Measurements from ENCODE around the gene ARHGDIG.
"Not testable (repeated sequence)": the region's sequence is repeated elsewhere in the genome, so short reads cannot be mapped to it uniquely, and the experiment has no call there.

ARHGDIG gene

DNA sequence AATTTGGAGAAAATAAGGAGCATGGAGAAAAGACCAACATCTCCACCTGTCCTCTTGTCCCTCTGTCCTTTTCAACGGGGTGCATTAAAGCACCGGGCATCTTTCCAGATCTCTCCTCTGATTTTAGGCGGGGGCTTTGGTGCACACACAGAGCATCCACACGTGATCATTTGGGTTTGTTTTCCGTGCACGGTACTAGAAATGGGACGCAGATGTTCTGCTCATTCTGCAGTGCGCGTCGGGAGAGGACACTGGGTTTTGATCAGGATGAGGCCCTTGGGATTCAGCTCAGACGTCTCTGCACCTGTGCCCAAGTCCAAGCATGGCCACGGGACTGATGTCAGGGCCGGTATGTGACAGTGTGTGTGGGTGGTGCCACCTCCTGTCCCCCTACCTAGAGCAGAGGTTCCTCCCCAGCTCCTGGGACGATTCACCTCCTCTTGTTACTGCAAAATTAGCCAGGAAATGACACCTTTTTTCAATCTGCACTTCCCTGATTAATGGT is 34.5 kb downstream of the ARHGDIG start:
- Mint-ChIP-seq H3K4me1 (ENCODE audit: low read depth) (peaks cover 31% of the 10 kb centered on the region), H3K27ac (no peak overlapping the region), H3K27me3 (no peaks in the 10 kb centered on the region), H3K9me3 (no peaks in the 10 kb centered on the region), H3K4me3 (no peak overlapping the region), H3K36me3 (ENCODE audit: low read depth) (peaks cover 63% of the 10 kb centered on the region)
- no peak for DNase-seq

DNA sequence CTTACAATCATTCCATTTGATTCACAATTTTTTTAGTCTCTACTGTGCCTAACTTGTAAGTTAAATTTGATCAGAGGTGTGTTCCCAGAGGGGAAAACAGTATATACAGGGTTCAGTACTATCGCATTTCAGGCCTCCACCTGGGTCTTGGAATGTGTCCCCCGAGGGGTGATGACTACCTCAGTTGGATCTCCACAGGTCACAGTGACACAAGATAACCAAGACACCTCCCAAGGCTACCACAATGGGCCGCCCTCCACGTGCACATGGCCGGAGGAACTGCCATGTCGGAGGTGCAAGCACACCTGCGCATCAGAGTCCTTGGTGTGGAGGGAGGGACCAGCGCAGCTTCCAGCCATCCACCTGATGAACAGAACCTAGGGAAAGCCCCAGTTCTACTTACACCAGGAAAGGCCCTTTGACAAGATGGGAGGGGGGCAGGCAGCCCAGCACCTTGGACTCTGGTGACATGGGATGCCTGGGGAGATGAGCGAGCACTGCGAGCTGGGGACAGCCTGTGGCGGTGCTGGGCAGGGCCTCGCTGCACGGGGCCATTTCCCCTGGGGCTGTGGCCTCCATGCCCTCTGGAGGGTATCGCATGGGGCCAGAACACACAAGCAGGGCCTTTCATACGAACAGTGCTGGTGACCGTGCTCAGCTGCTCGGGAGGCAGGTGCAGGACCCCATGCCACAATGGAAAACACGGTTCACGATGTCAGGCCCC is 36.5 kb downstream of the ARHGDIG start:
- Mint-ChIP-seq H3K9me3 (no peaks in the 10 kb centered on the region), H3K36me3 (ENCODE audit: low read depth) (peaks cover 55% of the 10 kb centered on the region), H3K27me3 (no peaks in the 10 kb centered on the region), H3K4me3 (no peak overlapping the region), H3K4me1 (ENCODE audit: low read depth) (peaks cover 40% of the 10 kb centered on the region), H3K27ac (no peak overlapping the region)
- DNase-seq, result no peak

DNA sequence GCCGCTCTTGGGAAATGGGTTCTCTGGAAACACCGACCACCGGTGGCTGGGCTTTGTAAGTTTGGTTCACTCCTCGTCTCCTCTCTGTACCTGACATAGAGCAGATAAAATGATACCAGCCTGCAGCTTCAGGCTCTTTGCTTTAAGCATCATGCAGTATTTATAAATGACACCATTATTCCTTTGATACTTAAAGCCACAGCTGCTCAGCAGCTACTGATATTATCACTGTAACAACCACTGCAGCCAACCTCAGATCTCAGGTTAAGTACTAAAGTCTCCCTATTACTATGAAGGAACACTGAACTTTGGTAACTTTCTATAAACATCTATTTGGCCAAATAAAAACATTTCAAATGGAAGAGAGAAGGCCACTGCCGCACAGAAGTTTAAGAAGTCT is 37.2 kb downstream of the ARHGDIG start:
- H3K9me3 Mint-ChIP-seq, result no peaks in the 10 kb centered on the region
- DNase-seq, result no peak
- H3K4me3 Mint-ChIP-seq, result no peak overlapping the region
- H3K27me3 Mint-ChIP-seq, result no peaks in the 10 kb centered on the region
- peaks cover 48% of the 10 kb centered on the region for H3K36me3 Mint-ChIP-seq (ENCODE audit: low read depth)
- peaks cover 41% of the 10 kb centered on the region for H3K4me1 Mint-ChIP-seq (ENCODE audit: low read depth)
- H3K27ac Mint-ChIP-seq, result no peak overlapping the region

DNA sequence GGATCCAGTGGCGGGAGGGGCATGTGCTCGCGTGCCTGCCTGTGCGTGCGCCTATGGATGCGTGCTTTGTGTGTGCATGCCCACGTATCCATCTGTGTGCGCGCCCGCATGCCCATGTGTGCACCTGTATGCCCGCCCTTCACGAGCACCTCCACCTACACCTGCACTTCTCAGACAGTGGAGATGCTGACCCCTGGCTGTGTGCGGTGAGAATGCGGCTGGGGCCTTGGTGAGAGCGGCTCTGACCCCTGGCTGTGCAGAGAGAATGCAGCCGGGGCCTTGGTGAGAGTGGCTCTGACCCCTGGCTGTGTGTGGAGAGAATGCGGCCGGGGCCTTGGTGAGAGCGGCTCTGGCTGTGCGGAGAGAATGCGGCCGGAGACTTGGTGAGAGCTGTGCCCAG is 38.2 kb downstream of the ARHGDIG start:
- Mint-ChIP-seq H3K27ac (no peak overlapping the region), H3K27me3 (no peaks in the 10 kb centered on the region), H3K4me3 (no peak overlapping the region), H3K4me1 (ENCODE audit: low read depth) (peaks cover 47% of the 10 kb centered on the region), H3K36me3 (ENCODE audit: low read depth) (peaks cover 37% of the 10 kb centered on the region), H3K9me3 (no peaks in the 10 kb centered on the region)
- DNase-seq, result no peak

DNA sequence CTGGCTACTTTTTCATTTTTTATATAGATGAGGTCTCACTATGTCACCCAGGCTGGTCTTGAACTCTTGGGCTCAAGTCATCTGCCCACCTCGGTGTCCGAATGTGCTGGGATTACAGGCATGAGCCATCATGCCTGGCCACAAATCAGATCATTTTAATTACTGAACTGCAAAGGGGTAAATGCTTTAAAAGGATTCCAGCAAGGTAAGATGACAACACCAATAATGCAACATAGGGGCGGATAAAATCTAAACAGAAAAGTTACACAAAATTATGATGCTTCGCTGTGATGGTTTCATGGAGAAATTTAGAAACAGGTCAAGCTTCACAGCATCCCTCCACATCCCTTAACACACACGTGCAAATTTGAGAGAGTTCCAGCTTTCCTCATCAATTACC is 39.8 kb downstream of the ARHGDIG start:
- Mint-ChIP-seq H3K4me1 (ENCODE audit: low read depth) (peaks cover 59% of the 10 kb centered on the region), H3K4me3 (no peak overlapping the region), H3K27me3 (no peaks in the 10 kb centered on the region), H3K27ac (no peak overlapping the region), H3K9me3 (no peaks in the 10 kb centered on the region), H3K36me3 (ENCODE audit: low read depth) (peaks cover 22% of the 10 kb centered on the region)
- DNase-seq, result no peak

DNA sequence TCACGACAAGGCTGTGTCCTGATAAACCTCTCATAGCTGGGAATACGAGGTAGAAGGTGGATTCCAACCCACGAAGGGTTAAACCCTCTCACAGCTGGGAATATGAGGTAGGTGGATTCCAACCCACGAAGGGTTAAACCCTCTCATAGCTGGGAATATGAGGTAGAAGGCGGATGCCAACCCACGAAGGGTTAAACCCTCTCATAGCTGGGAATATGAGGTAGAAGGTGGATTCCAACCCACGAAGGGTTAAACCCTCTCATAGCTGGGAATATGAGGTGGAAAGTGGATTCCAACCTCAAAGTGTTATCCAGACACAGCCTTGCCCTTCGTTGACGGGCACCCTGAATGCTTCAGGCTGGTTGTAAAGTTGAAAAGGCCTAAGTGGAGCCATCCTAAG is 41.1 kb downstream of the ARHGDIG start:
- DNase-seq, result no peak
- no peaks in the 10 kb centered on the region for H3K9me3 Mint-ChIP-seq
- H3K27ac Mint-ChIP-seq, result no peak overlapping the region
- H3K36me3 Mint-ChIP-seq (ENCODE audit: low read depth), result peaks cover 21% of the 10 kb centered on the region
- no peaks in the 10 kb centered on the region for H3K27me3 Mint-ChIP-seq
- peaks cover 65% of the 10 kb centered on the region for H3K4me1 Mint-ChIP-seq (ENCODE audit: low read depth)
- H3K4me3 Mint-ChIP-seq, result no peak overlapping the region

DNA sequence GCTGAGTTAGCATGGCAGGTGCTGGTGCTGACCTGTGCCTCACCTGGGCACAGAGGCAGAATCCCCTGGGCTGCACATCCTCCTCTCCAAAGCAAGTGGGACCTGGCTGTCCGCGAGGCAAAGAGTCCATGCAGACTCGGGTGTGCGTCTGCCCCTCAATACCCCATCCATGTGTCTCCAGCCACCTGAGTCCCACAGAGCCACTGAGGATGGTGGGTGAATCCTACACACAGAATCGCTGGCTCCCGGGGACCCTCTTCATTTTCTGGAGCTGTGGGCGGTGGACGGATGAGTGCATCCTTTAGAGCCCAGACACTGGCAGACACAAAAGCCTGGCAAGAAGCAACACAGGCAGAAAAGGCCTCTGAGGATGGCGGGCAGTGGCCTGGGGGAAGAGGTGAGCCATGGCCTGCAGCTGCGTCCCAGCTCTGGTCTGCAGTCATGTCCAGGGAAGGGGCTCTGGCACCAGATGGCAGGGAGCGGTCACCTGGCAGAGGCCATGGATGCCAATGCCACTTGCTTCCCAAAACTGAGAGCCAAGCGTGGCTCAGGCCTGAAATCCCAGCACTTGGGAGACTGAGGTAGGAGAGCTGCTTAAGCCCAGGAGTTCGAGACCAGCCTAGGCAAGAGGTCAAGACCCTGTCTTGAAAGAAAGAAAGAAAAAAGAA is 42.2 kb downstream of the ARHGDIG start:
- no peak for DNase-seq
- Mint-ChIP-seq H3K27ac (no peak overlapping the region), H3K4me3 (no peak overlapping the region), H3K27me3 (no peaks in the 10 kb centered on the region), H3K4me1 (ENCODE audit: low read depth) (peaks cover 69% of the 10 kb centered on the region), H3K9me3 (no peaks in the 10 kb centered on the region), H3K36me3 (ENCODE audit: low read depth) (peaks cover 20% of the 10 kb centered on the region)

DNA sequence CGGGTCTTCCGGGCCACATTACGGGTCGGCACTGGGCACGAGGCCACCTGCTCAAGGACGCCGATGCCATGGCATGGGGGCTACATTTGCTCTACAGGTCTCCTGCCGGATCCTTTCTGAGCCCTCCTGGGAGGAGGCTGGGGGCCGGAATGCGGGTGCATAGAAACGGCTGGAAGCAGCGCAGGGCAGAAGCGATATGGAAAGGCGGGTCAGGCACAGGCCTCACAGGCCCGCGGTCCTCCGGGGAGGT is 43.7 kb downstream of the ARHGDIG start:
- Mint-ChIP-seq H3K36me3 (ENCODE audit: low read depth) (peaks cover 6% of the 10 kb centered on the region), H3K4me3 (no peak overlapping the region), H3K27me3 (no peaks in the 10 kb centered on the region), H3K4me1 (ENCODE audit: low read depth) (peaks cover 64% of the 10 kb centered on the region), H3K9me3 (no peaks in the 10 kb centered on the region), H3K27ac (no peak overlapping the region)
- no peak for DNase-seq

DNA sequence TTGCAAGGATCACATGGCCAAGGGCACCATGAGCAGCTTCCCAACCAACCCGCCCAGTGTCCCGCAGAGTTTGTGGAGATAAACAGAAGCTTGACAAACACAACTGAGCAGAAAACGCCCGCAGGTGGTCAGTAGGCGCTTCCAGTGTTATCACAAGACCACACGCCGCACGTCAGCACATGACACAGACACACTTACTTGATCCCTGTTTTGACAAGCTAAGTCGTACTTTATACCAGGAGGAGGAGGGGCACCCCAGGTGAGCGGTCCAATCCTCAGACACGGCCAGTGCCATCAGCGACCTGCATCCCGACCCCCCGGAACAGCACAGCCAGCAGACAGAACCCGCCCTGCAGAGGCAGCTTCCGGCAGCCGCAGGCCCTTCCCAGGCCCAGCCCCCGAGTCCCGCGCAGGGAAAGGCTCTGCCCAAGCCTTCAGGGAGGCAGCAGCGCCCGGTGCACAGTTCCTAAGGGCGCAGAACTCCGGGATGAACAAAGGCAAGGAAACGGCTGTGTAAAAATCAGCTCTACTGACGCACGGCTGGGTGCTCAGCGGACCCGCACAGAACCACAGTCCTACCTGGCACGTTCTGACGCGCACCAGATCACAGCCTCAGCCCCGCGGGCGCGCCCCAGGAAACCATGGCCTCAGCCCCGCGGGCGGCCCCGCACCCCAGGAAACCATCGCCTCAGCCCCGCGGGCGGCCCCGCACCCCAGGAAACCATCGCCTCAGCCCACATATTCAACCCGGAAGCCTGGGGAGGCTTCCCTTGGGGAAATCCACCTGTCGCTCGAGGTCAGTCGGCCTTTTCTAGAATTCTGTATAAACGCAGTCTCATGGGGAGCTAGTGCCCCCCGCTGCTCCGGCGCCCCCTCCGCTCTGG is 44.3 kb downstream of the ARHGDIG start:
- Mint-ChIP-seq H3K9me3 (no peaks in the 10 kb centered on the region), H3K36me3 (ENCODE audit: low read depth) (peaks cover 3% of the 10 kb centered on the region), H3K4me3 (peak overlapping the region; percentile 58), H3K27me3 (no peaks in the 10 kb centered on the region), H3K4me1 (ENCODE audit: low read depth) (peaks cover 60% of the 10 kb centered on the region), H3K27ac (peak overlapping the region; percentile 79)
- DNase-seq, result peak; percentile 66

DNA sequence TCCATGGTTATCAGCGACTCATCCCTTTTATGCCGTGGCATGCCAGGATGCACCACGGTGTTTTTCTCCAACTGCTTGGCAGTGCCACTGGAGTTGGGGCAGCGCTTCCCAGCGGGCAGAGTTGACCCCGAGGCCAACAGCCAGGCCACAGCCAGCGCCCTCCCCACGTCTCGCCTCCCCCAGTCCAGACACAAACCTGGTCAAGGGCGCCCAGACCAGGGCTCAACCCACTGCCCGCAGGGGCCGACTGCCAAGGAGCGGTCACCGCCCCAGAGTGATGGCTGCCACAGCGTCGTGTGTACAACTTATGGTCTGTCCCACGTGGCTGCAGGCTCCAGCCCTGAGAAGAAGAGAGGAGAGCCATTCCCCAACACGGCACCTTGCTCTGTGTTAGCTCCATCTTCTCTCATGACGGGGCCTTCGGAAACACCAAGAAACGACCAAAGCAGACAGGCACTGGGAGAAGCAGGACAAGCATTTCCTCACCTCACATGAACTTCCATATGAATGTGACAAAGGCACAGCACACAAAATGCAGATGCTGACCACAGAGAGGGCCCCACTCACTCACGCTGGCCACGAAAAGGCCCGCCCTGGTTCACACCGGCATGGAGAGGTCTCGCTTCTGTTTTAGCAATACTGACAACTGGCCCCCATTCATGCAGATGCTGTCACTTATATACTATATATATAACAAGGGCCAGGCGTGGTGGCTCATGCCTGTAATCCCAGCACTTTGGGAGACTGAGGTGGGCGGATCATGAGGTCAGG is 45.2 kb downstream of the ARHGDIG start:
- peak overlapping the region; percentile 58 for H3K4me3 Mint-ChIP-seq
- peaks cover 2% of the 10 kb centered on the region for H3K36me3 Mint-ChIP-seq (ENCODE audit: low read depth)
- no peaks in the 10 kb centered on the region for H3K9me3 Mint-ChIP-seq
- H3K27ac Mint-ChIP-seq, result peak overlapping the region; percentile 79
- H3K4me1 Mint-ChIP-seq (ENCODE audit: low read depth), result peaks cover 59% of the 10 kb centered on the region
- no peak for DNase-seq
- no peaks in the 10 kb centered on the region for H3K27me3 Mint-ChIP-seq

DNA sequence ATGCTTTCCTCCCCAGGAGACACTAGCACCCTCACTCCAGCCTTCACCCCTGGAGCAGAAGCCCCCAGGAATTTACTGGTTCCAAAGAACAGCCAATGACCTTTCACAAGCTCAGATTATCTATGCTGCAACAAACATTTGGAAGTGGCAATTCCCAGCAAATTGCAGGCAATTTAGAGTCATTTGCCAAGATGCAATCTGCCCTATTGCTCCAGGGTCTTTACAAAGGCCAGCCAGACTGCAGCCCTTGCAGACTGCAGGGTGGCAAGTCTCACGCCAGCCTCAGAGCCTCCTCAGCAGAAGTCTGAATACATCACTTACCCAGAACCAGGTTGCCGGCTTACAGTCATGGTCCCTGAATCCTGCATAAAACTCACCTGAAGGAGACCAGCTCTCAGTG is 50.4 kb downstream of the ARHGDIG start:
- no peaks in the 10 kb centered on the region for H3K9me3 Mint-ChIP-seq
- no peak overlapping the region for H3K4me3 Mint-ChIP-seq
- no peak for DNase-seq
- no peak overlapping the region for H3K27ac Mint-ChIP-seq
- H3K36me3 Mint-ChIP-seq (ENCODE audit: low read depth), result peaks cover 4% of the 10 kb centered on the region
- H3K4me1 Mint-ChIP-seq (ENCODE audit: low read depth), result peaks cover 62% of the 10 kb centered on the region
- H3K27me3 Mint-ChIP-seq, result no peaks in the 10 kb centered on the region

DNA sequence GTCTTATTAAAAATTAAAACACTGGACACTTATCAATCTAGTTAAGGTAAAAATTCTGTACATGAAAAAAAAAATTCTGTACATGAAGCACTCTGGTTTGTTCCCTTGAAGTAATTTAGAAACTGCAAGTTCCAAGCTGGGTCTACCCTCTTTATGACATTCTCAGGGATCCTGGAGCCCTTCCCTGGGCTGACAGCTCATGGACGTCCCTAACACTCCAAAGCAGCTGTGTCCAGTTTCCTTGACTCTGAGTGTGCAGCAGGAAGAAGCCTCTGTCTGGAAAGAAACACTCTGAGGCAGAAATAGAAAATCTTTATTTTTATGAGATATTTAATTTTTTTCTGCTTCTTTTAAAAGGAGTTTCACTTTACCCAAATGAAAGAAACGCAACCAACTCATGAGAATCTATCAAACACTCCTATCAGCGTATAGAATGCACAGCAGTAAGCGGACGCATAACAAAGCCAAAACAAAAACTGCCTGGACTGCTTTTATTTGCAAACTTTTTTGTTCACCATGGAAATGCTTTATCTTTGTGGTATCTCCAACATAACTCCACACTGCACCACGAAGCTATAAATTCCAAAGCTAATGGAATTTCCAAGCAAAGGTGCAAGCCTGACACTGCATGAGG is 50.9 kb downstream of the ARHGDIG start:
- H3K36me3 Mint-ChIP-seq (ENCODE audit: low read depth); DNase-seq; H3K9me3 Mint-ChIP-seq; H3K27me3 Mint-ChIP-seq; H3K4me3 Mint-ChIP-seq; H3K27ac Mint-ChIP-seq: not testable (repeated sequence)
- H3K4me1 Mint-ChIP-seq (ENCODE audit: low read depth), result peaks cover 64% of the 10 kb centered on the region

Data from activated T-cell treated with anti-CD3 and anti-CD28 coated beads, Interleukin-2, amount 50 U/mL, for 24 hours (primary cell).